ENCODE results near the gene CDH23. TPM values are rescaled to one million over a fixed set of nuclear protein-coding genes. Genes with fewer than 3 reads are reported as not detected.
A peak's percentile ranks its signal among the peaks of the same experiment; 100 is the strongest.

Gene CDH23
- polyA plus RNA-seq, 1 experiment: 0.01 TPM

DNA sequence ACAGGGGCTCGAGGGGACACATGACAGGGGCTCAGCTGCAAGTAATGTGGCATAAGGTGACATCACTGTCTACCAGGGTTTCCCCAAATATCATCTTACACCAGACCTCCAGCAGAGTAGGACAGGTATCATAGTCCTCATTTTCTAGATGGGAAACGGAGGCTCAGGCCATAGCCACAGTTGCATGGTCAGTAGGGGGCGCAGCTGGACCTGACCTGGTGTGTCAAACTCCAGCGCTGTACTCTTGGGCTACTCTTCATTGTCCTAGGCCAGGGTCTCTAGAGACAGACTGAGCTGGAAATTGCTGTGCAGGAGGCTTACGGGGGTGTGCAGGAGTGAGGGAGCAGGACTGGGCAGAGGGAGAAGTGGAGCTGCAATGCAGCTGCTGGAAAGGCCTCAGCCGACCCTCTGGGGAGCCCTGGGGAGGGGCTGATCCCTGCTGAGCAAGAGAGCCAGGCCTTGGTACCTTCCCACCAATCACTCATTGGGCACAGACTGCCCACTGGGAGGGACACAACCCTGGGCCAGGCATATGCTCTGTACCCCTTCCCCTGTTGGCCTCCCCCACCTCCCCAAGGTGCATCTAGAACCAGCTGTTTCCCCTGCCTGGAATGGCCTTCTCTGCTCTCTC, 89.9 kb downstream of the CDH23 start:
- Histone ChIP-seq H3K27ac (ENCODE audit: low read depth, low read length) (no peak overlapping the region), H3K4me3 (ENCODE audit: low read depth, low read length) (no peak overlapping the region), H3K9me3 (ENCODE audit: control insufficient read depth, insufficient read depth, low read length) (no peaks in the 10 kb centered on the region), H3K27me3 (ENCODE audit: control insufficient read depth, insufficient read depth, low read length) (peaks cover 8% of the 10 kb centered on the region)
- ChIA-PET POLR2A (no interaction called here), CTCF (interaction anchor here (0.8 to 1.6 kb wide), 2 partner anchors 13 to 34 kb away, joined by 3 read pairs; no protein-coding TSS in a partner anchor)
- no peak for DNase-seq (ENCODE audit: low read depth, low spot score)
- TF ChIP-seq, protein P1, sequence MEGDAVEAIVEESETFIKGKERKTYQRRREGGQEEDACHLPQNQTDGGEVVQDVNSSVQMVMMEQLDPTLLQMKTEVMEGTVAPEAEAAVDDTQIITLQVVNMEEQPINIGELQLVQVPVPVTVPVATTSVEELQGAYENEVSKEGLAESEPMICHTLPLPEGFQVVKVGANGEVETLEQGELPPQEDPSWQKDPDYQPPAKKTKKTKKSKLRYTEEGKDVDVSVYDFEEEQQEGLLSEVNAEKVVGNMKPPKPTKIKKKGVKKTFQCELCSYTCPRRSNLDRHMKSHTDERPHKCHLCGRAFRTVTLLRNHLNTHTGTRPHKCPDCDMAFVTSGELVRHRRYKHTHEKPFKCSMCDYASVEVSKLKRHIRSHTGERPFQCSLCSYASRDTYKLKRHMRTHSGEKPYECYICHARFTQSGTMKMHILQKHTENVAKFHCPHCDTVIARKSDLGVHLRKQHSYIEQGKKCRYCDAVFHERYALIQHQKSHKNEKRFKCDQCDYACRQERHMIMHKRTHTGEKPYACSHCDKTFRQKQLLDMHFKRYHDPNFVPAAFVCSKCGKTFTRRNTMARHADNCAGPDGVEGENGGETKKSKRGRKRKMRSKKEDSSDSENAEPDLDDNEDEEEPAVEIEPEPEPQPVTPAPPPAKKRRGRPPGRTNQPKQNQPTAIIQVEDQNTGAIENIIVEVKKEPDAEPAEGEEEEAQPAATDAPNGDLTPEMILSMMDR (IDR thresholded peaks at IDR 0.05; ENCODE audit: low read depth, low read length): peak; percentile 41; the same call in 1 of the 2 replicates

DNA sequence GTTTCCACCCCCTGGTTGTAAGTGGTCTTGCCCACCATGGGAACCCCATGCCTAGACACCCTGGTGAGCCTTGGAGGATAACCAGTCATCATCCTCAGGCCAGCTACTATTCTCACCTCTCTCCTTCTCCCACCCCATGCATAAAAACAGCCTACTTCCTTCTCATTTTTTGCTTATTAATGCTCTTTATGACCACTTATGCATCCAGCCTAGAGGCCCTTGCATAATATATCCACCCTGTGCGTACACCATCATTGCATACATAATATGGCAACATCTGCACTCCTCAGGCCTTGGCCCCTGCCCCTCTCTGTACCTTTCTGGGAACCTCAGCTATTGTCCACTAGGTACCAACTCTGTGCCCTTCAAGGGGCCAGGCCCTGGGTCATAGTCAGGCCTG, 91.0 kb downstream of the CDH23 start:
- TF ChIP-seq, protein P1 (IDR thresholded peaks at IDR 0.05; ENCODE audit: low read depth, low read length): no peak
- POLR2A ChIA-PET: no interaction called here
- H3K4me3 ChIP-seq (ENCODE audit: low read depth, low read length): no peak overlapping the region
- DNase-seq (ENCODE audit: low read depth, low spot score): no peak
- no peak overlapping the region for H3K27ac ChIP-seq (ENCODE audit: low read depth, low read length)
- peaks cover 6% of the 10 kb centered on the region for H3K27me3 ChIP-seq (ENCODE audit: control insufficient read depth, insufficient read depth, low read length)
- CTCF ChIA-PET: no interaction called here
- no peaks in the 10 kb centered on the region for H3K9me3 ChIP-seq (ENCODE audit: control insufficient read depth, insufficient read depth, low read length)

- CTCF ChIA-PET: no interaction called here
These were observed 92.4 kb downstream of the CDH23 start for GRCh38 chr10:71489077-71489476.

GRCh38 chr10:71492872-71493271, 96.2 kb downstream of the CDH23 start:
- H3K27ac ChIP-seq (ENCODE audit: low read depth, low read length): no peak overlapping the region
- ChIA-PET POLR2A (no interaction called here), CTCF (no interaction called here)
- TF ChIP-seq, protein P1 (IDR thresholded peaks at IDR 0.05; ENCODE audit: low read depth, low read length): no peak
- no peaks in the 10 kb centered on the region for H3K27me3 ChIP-seq (ENCODE audit: control insufficient read depth, insufficient read depth, low read length)
- H3K9me3 ChIP-seq (ENCODE audit: control insufficient read depth, insufficient read depth, low read length): no peaks in the 10 kb centered on the region
- H3K4me3 ChIP-seq (ENCODE audit: low read depth, low read length): no peak overlapping the region
- no peak for DNase-seq (ENCODE audit: low read depth, low spot score)

More at GRCh38 chr10:71489077-71489476, 92.4 kb downstream of the CDH23 start:
- TF ChIP-seq, protein P1 (IDR thresholded peaks at IDR 0.05; ENCODE audit: low read depth, low read length): no peak
- Histone ChIP-seq H3K4me3 (ENCODE audit: low read depth, low read length) (no peak overlapping the region), H3K27me3 (ENCODE audit: control insufficient read depth, insufficient read depth, low read length) (no peaks in the 10 kb centered on the region), H3K9me3 (ENCODE audit: control insufficient read depth, insufficient read depth, low read length) (no peaks in the 10 kb centered on the region), H3K27ac (ENCODE audit: low read depth, low read length) (no peak overlapping the region)
- DNase-seq (ENCODE audit: low read depth, low spot score): no peak
- POLR2A ChIA-PET: no interaction called here

- Histone ChIP-seq H3K9me3 (ENCODE audit: control insufficient read depth, insufficient read depth, low read length) (no peaks in the 10 kb centered on the region), H3K4me3 (ENCODE audit: low read depth, low read length) (no peak overlapping the region), H3K27me3 (ENCODE audit: control insufficient read depth, insufficient read depth, low read length) (no peaks in the 10 kb centered on the region), H3K27ac (ENCODE audit: low read depth, low read length) (no peak overlapping the region)
- CTCF ChIA-PET: no interaction called here
- no peak for DNase-seq (ENCODE audit: low read depth, low spot score)
- POLR2A ChIA-PET: no interaction called here
- TF ChIP-seq, protein P1 (IDR thresholded peaks at IDR 0.05; ENCODE audit: low read depth, low read length): no peak
These were observed 97.0 kb downstream of the CDH23 start for GRCh38 chr10:71493741-71494140.
